HG02981 (cell line): ENCODE results near the gene FBXO3.

Source experiments
- ATAC-seq: cut with Tn5 transposase; IDR thresholded peaks from one replicate; pipeline ENCODE4 v1.9.1; 2021; ENCODE audit warnings: mild to moderate bottlenecking, moderate library complexity; ENCODE audit not compliant: unreplicated experiment

Gene FBXO3

GRCh38 chr11:33772870-33773269, 1.4 kb downstream of the FBXO3 start:
- ATAC-seq: no peak

- ATAC-seq: no peak
Measured at GRCh38 chr11:33772300-33772699, 2.0 kb downstream of the FBXO3 start.

DNA sequence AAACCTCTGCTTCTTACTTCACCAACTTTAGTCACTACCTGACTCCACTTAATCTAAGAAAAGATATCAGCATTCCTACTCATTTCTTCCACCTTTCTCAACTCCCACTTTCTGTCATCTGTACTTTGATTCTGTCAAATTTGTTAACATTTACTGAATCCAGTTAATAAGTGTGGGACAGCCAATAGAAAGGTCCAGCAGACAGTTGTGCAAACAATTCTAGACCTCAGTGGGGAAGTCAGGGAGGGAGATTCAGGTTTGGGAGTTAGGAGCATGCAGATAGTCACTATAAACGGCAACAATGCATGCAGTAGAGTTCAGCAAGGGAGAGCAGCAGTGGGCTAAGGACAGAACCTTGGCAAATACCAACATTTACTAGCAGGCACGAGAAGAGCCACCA, 4.1 kb downstream of the FBXO3 start:
- ATAC-seq: no peak

DNA sequence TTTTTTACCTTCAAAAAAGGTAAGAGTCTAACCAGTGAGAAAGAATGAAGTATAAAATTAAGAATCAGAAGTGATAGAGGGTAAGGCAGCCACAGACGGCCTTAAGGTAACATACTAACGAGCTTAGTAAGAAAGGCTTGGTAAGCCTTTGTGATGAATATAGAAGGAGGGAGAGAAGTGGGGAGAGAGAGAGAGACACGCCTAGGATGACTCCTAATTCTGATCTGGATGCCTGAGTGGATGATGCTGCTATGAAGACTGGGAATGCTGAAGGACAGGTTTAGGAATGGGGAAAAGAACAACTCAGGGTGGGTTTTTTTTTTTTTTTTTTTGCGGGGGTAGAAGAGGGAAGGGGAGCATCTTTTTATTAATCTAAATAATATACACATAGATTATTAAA, 4.8 kb downstream of the FBXO3 start:
- ATAC-seq: no peak

DNA sequence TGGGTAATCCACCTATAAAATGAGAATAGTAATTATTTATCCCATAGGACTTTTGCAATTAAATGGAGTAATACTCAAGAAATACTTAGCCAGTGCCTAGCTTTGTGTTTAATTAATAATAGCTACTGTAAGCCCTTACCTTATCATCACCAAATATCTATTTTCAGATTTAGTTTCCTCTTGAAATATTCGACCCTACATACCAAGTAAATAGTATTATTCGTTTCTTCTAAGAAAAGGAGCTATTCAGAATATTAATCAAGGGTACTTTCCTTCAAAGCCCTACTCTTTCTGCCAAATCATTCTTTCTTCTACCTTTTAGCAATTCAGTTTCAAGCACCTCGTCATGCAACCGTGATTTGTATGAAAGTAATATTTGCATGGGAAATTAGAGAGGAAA, 6.7 kb downstream of the FBXO3 start:
- no peak for ATAC-seq

DNA sequence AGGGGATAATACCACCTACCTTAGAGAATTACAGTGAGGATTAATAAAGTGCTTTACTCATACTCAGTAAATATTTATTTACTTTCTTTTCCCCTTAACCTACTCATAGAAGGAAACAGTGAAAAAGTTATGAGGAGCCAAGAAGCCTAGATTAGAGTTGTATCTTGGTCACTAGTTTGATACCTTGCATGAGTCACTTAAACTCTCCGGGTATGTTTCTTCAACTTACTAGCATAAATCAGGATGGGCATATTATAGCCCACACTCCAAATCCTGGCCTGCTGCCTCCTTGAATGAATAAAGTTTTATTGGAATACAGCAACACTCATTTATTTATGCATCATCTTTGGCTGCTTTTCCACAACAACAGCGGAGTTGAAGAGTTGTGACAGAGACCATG, 8.2 kb downstream of the FBXO3 start:
- ATAC-seq: no peak

DNA sequence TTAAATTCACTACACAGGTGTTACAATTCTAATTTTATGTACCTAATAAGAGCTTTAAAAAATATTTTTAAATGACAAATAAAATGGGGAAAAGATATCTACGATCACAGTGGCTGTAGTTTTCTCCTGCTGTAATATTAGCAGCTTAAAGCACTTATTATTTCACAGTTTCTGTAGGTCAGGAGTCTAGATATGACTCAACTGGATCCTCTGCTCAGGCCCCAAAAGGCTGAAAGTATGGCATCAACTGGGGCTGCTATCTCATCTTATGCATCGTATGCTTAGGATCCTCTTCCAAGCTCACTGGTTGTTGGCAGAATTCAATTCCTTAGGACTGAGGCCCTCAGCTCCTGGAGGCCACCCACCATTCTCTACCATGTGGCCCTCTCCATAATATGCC, 12.8 kb downstream of the FBXO3 start:
- ATAC-seq: peak; percentile 77

GRCh38 chr11:33753304-33753967, 20.9 kb downstream of the FBXO3 start:
- ATAC-seq: peak; percentile 98

DNA sequence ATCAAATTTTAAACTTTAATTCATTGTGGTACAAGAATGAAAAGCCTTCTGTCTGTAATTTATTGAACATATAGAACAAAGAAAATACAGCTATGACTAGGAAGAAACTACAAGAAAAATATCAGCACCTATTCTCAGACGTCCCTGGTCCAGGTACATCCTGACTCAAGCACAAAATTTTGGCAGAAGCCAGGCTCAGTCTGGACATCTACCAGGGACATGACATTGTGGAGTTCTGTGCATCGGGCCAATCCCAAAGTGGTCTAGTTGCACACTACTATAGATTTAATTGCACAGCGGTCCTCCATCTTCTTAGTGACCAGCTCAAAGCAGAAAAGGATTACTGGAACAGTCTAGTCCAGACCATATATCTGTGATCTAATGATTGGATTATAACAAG, 22.4 kb downstream of the FBXO3 start:
- no peak for ATAC-seq

GRCh38 chr11:33747979-33748378, 26.3 kb downstream of the FBXO3 start:
- no peak for ATAC-seq

GRCh38 chr11:33743291-33743690, 31.0 kb downstream of the FBXO3 start:
- no peak for ATAC-seq

DNA sequence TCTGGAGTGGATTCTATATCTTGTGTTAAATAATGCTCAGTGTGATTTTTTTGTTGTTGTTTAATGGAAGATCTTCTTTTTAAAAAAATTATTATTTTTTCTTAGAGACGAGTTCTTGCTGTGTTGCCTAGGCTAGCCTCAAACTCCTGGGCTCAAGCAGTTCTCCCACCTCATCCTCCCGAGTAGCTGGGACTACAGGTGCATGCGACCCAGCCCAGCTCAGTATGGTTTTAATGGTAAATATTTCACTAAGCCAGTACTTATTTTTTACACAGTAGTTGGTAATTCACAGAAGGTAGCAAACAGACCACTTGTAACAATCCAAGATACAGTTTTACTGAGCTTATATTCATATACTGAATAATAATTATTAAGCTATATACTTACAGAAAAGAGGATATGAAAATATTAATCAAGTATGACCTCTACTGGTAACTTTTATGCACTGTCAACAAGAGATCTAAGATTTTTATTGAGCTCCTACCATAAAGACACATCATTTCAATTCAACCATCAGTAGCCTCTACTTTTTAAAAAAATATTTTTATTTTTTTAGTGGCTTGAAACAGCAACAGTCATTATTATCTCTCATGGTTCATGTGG, 32.0 kb downstream of the FBXO3 start:
- ATAC-seq: no peak

DNA sequence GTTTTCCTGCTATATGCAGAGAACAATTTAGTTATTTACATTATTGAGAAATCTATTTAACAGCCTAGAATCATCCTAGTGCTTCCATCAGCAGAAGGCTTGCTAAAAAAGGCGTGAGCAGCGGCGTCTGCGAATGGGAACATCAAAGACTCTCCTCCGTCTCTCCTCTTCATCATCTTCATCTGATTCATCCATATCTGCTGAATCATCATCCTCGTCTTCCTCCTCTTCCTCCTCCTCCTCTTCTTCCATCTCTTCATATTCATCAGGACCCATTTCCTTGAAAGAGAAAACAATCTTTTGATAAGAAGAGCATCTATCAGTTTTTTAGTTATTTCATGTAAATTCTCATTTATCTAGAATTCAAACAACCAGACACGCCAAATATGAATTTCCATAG, 32.5 kb downstream of the FBXO3 start:
- ATAC-seq: no peak

- no peak for ATAC-seq
Measured at GRCh38 chr11:33737362-33737821, 36.9 kb downstream of the FBXO3 start.

GRCh38 chr11:33736148-33736812, 38.0 kb downstream of the FBXO3 start, which contains the start of gene CD59:
TSS of gene CD59 (minus strand) at chr11:33736423. CDS start at chr11:33722445, 13,978 bp downstream.
- ATAC-seq: peak; percentile 58

GRCh38 chr11:33735271-33736147, 38.8 kb downstream of the FBXO3 start:
- ATAC-seq: peak; percentile 40

- no peak for ATAC-seq
Measured at GRCh38 chr11:33734441-33735270, 39.7 kb downstream of the FBXO3 start.

GRCh38 chr11:33733980-33734379, 40.3 kb downstream of the FBXO3 start:
- ATAC-seq: no peak

GRCh38 chr11:33731723-33732531, 42.4 kb downstream of the FBXO3 start:
- no peak for ATAC-seq
